ENCODE measurements around the gene AIMP2.

DNA sequence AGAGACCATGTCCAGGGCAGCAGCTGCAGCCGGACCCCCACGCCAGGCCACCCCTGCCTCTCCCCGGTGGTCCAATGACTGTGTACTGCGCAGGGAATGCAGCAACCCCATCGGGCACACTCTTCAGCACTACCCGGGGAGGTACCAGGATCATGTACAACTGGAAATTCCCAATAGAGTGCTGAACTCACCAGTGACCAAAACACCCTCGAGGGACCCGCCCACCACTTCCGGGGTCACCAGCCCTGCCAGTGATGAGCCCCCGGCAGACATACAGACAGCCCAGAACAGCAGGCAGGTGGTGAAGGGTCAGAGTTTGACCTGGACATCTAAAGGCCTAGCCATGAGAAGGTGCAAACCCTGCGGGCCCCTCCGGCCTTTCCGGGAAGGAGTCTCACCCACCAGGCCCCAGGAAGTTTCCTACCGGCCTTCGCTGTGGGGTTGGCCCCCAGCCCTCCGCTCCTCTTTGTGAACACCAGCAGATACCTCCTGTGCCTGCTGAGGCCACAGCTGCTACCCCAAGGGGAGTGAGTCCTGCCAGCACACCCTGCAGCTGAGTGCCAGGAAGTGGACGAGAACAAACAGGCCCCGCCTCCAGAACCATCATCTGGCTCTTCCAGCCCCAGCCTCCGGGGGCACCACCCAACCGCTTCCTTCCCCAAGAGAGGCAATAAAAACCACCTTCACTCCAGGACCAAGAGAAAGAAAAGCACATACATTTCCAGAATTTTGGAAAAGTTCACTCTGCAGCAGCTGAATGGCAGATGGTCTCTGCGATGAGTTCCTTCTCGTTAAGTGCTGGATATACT is 17.1 kb downstream of the AIMP2 start:
- TF ChIP-seq EZH2phosphoT487 (IDR thresholded peaks at IDR 0.05; ENCODE audit: borderline replicate concordance, low read length) (no peak), EZH2 (IDR thresholded peaks at IDR 0.05; ENCODE audit: low read length, unreplicated experiment) (no peak)
- TF ChIP-seq, protein P1, sequence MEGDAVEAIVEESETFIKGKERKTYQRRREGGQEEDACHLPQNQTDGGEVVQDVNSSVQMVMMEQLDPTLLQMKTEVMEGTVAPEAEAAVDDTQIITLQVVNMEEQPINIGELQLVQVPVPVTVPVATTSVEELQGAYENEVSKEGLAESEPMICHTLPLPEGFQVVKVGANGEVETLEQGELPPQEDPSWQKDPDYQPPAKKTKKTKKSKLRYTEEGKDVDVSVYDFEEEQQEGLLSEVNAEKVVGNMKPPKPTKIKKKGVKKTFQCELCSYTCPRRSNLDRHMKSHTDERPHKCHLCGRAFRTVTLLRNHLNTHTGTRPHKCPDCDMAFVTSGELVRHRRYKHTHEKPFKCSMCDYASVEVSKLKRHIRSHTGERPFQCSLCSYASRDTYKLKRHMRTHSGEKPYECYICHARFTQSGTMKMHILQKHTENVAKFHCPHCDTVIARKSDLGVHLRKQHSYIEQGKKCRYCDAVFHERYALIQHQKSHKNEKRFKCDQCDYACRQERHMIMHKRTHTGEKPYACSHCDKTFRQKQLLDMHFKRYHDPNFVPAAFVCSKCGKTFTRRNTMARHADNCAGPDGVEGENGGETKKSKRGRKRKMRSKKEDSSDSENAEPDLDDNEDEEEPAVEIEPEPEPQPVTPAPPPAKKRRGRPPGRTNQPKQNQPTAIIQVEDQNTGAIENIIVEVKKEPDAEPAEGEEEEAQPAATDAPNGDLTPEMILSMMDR (conservative IDR thresholded peaks at IDR 0.05; ENCODE audit: low read depth, low read length): peak; percentile 48

Data from PC-3 (cell line).